Astrocyte (in vitro differentiated cells and primary cell): Measurements from ENCODE around the gene PDCD2.

ENCODE experiments used
- EZH2 ChIP-seq: IDR thresholded peaks from 2 replicates; pipeline ENCODE4 v1.6.1; 2012; ENCODE audit warnings: mild to moderate bottlenecking, low read length, inconsistent platforms; ENCODE audit not compliant: insufficient read depth
- TF ChIP-seq, protein P1 (sequence below): IDR thresholded peaks from 2 replicates; pipeline ENCODE4 v1.5.1; 2011; ENCODE audit warnings: low read depth, mild to moderate bottlenecking, inconsistent platforms, low read length, moderate library complexity; ENCODE audit not compliant: insufficient read depth

- TF ChIP-seq, protein P1, sequence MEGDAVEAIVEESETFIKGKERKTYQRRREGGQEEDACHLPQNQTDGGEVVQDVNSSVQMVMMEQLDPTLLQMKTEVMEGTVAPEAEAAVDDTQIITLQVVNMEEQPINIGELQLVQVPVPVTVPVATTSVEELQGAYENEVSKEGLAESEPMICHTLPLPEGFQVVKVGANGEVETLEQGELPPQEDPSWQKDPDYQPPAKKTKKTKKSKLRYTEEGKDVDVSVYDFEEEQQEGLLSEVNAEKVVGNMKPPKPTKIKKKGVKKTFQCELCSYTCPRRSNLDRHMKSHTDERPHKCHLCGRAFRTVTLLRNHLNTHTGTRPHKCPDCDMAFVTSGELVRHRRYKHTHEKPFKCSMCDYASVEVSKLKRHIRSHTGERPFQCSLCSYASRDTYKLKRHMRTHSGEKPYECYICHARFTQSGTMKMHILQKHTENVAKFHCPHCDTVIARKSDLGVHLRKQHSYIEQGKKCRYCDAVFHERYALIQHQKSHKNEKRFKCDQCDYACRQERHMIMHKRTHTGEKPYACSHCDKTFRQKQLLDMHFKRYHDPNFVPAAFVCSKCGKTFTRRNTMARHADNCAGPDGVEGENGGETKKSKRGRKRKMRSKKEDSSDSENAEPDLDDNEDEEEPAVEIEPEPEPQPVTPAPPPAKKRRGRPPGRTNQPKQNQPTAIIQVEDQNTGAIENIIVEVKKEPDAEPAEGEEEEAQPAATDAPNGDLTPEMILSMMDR = no peak
- TF ChIP-seq EZH2 = no peak
Observed at GRCh38 chr6:170597278-170597677, 12.8 kb upstream of the PDCD2 start.
